ENCODE results near the gene KIFBP.
"Not testable (repeated sequence)": the region's sequence is repeated elsewhere in the genome, so short reads cannot be mapped to it uniquely, and the experiment has no call there.

The KIFBP gene

GRCh38 chr10:69005704-69006485, 17.3 kb downstream of the KIFBP start:
- TF ChIP-seq CTCF (IDR thresholded peaks at IDR 0.05; ENCODE audit: low read depth, low read length): no peak

GRCh38 chr10:69007260-69007659, 18.7 kb downstream of the KIFBP start:
- TF ChIP-seq CTCF (IDR thresholded peaks at IDR 0.05; ENCODE audit: low read depth, low read length): no peak
- no peak overlapping the region for H3K4me3 ChIP-seq (ENCODE audit: low read depth, low read length)

More at GRCh38 chr10:69005704-69006485, 17.3 kb downstream of the KIFBP start:
- H3K4me3 ChIP-seq (ENCODE audit: low read depth, low read length): no peak overlapping the region

GRCh38 chr10:69009360-69009759, 20.8 kb downstream of the KIFBP start:
- TF ChIP-seq CTCF (IDR thresholded peaks at IDR 0.05; ENCODE audit: low read depth, low read length): no peak
- H3K4me3 ChIP-seq (ENCODE audit: low read depth, low read length): no peak overlapping the region

- TF ChIP-seq CTCF (IDR thresholded peaks at IDR 0.05; ENCODE audit: low read depth, low read length): no peak
- H3K4me3 ChIP-seq (ENCODE audit: low read depth, low read length): no peak overlapping the region
Measured at GRCh38 chr10:69010151-69010640, 21.6 kb downstream of the KIFBP start.

- H3K4me3 ChIP-seq (ENCODE audit: low read depth, low read length): not testable (repeated sequence)
Measured at GRCh38 chr10:69012778-69013177, 24.2 kb downstream of the KIFBP start.

GRCh38 chr10:69014171-69014570, 25.6 kb downstream of the KIFBP start:
- TF ChIP-seq CTCF (IDR thresholded peaks at IDR 0.05; ENCODE audit: low read depth, low read length): no peak
- H3K4me3 ChIP-seq (ENCODE audit: low read depth, low read length): no peak overlapping the region

- TF ChIP-seq CTCF (IDR thresholded peaks at IDR 0.05; ENCODE audit: low read depth, low read length): no peak
- H3K4me3 ChIP-seq (ENCODE audit: low read depth, low read length): no peak overlapping the region
Measured at GRCh38 chr10:69018613-69019012, 30.0 kb downstream of the KIFBP start.

Measured in WI38 (cell line).